ENCODE results near the gene MAPK10. TPM values are rescaled to one million over a fixed set of nuclear protein-coding genes. Genes with fewer than 3 reads are reported as not detected.

Gene MAPK10
- total and polyA plus RNA-seq, 2 experiments from 2014 or later, result 3.6 to 8.1 TPM

GRCh38 chr4:86014599-86014998, 345.3 kb downstream of the MAPK10 start:
- TF ChIP-seq EZH2phosphoT487 (IDR thresholded peaks at IDR 0.05; ENCODE audit: unreplicated experiment) (no peak), STAT1 (IDR thresholded peaks at IDR 0.05; ENCODE audit: unreplicated experiment) (no peak), NANOG (IDR thresholded peaks at IDR 0.05; ENCODE audit: borderline replicate concordance) (no peak), ZNF462 (CRISPR knock-in tag; IDR thresholded peaks at IDR 0.05) (no peak), EZH2 (IDR thresholded peaks at IDR 0.05; ENCODE audit: low read depth, unreplicated experiment) (no peak), CREB1 (CRISPR knock-in tag; IDR thresholded peaks at IDR 0.05; ENCODE audit: low read depth) (no peak), ZNF114 (CRISPR knock-in tag; IDR thresholded peaks at IDR 0.05) (no peak), ZNF331 (CRISPR knock-in tag; IDR thresholded peaks at IDR 0.05; ENCODE audit: low read depth) (no peak), POLR2AphosphoS5 (IDR thresholded peaks at IDR 0.05; ENCODE audit: low read depth) (no peak), JUNB (IDR thresholded peaks at IDR 0.05; ENCODE audit: unreplicated experiment) (no peak), ETS1 (IDR thresholded peaks at IDR 0.05) (no peak), REST (IDR thresholded peaks at IDR 0.05; ENCODE audit: unreplicated experiment) (no peak), CTCF (conservative IDR thresholded peaks at IDR 0.05; ENCODE audit: low read depth in 2 of 2) (no peak)
- Histone ChIP-seq H3F3A (replicated peaks; ENCODE audit: low read depth) (no peaks in the 10 kb centered on the region), H3K27ac (ENCODE audit: low read depth) (no peak overlapping the region), H4K20me1 (replicated peaks; ENCODE audit: insufficient read depth) (no peaks in the 10 kb centered on the region), H3K36me3 (ENCODE audit: insufficient read depth) (no peaks in the 10 kb centered on the region), H3K27me3 (ENCODE audit: insufficient read depth) (no peaks in the 10 kb centered on the region), H3K4me2 (peak overlapping the region; percentile 19; the same call in 1 of the 2 replicates), H3K4me1 (ENCODE audit: insufficient read depth) (peaks cover 20% of the 10 kb centered on the region), H3K79me2 (replicated peaks; ENCODE audit: insufficient read depth) (no peaks in the 10 kb centered on the region), H3K4me3 (no peak overlapping the region), H3K9me2 (ENCODE audit: insufficient read depth) (no peaks in the 10 kb centered on the region), H2AFZ (peak overlapping the region; percentile 81; the same call in 1 of the 2 replicates)
- Mint-ChIP-seq H3K4me3 (no peak overlapping the region), H3K27ac (peak overlapping the region; percentile 78), H3K36me3 (ENCODE audit: low read depth) (no peaks in the 10 kb centered on the region), H3K4me1 (peaks cover 23% of the 10 kb centered on the region), H3K27me3 (ENCODE audit: insufficient read depth, low read depth, poor library complexity) (peaks cover 3% of the 10 kb centered on the region), H3K9me3 (no peaks in the 10 kb centered on the region)
- peak; percentile 47 for ATAC-seq
- peak; percentile 48 for DNase-seq (ENCODE audit: low spot score)

All from GM23338 (cell line).